ENCODE results near the gene RNF187. TPM values are rescaled to one million over a fixed set of nuclear protein-coding genes. Genes with fewer than 3 reads are reported as not detected.

Gene RNF187
- total and polyA plus RNA-seq, 2 of the 4 experiments (the other 2 are of a cell fraction), result 14.0 to 55.4 TPM

GRCh38 chr1:228478912-228479711, 8.1 kb upstream of the RNF187 start:
- H4K20me1 ChIP-seq (ENCODE audit: insufficient read depth, low read length), result no peaks in the 10 kb centered on the region
- intact Hi-C loops (cut with micrococcal nuclease) (no loop called here), dilution Hi-C loops (cut with HindIII; ENCODE audit: low sequenced_read_pairs, unreplicated experiment) (no loop called here), in situ Hi-C loops (cut with MboI; ENCODE audit: low sequenced_read_pairs) (no loop called here)
- no peak overlapping the region for H2BK20ac ChIP-seq (ENCODE audit: low read depth, low read length)
- H3K9me3 ChIP-seq (ENCODE audit: control insufficient read depth, insufficient read depth, low read length), result no peaks in the 10 kb centered on the region
- no peak overlapping the region for H2AFZ ChIP-seq (replicated peaks; ENCODE audit: low read length, poor library complexity)
- H3K56ac ChIP-seq (ENCODE audit: extremely low read depth, insufficient read depth, low read length), result no peak overlapping the region
- H3K23ac ChIP-seq (ENCODE audit: low read depth, low read length), result no peak overlapping the region
- no peak overlapping the region for H3K4ac ChIP-seq (ENCODE audit: low read depth, low read length)
- no peak overlapping the region for H4K5ac ChIP-seq (ENCODE audit: low read depth, low read length)
- no peak overlapping the region for H4K8ac ChIP-seq (ENCODE audit: low read depth in 2 of 2, low read length in 2 of 2)
- no peak for ATAC-seq (ENCODE audit: low read depth)
- no peak overlapping the region for H3K18ac ChIP-seq (ENCODE audit: low read depth, low read length)
- CTCF ChIA-PET, result interaction anchor here (1.5 kb wide), 1 partner anchor 14 kb away, joined by 3 read pairs; no protein-coding TSS in a partner anchor
- no peak overlapping the region for H2AK5ac ChIP-seq (ENCODE audit: low read depth, low read length)
- H3K4me2 ChIP-seq (ENCODE audit: low read depth, low read length), result no peak overlapping the region
- H4K91ac ChIP-seq (ENCODE audit: insufficient read depth, low read depth, low read length), result no peak overlapping the region
- no peaks in the 10 kb centered on the region for H3K36me3 ChIP-seq (ENCODE audit: control insufficient read depth, insufficient read depth, low read length)
- H3K4me3 ChIP-seq (ENCODE audit: insufficient read depth, low read depth, low read length), result no peak overlapping the region
- no peak overlapping the region for H2BK15ac ChIP-seq (ENCODE audit: low read depth, low read length)
- no TSS peak for BruUV-seq (replicated peaks)
- no peak for DNase-seq
- WGBS, 2 experiments (ENCODE audit: extremely low coverage in 2 of 2, insufficient read length in 1 of 2), result no CpG with 5 or more reads among the region's 10 CpGs
- H3K9ac ChIP-seq (ENCODE audit: low read depth, low read length), result no peak overlapping the region
- no peaks in the 10 kb centered on the region for H3K4me1 ChIP-seq (ENCODE audit: control insufficient read depth, insufficient read depth, low read length)
- POLR2A ChIA-PET (ENCODE audit: unreplicated experiment), result no interaction called here
- no peaks in the 10 kb centered on the region for H3K79me1 ChIP-seq (ENCODE audit: low read depth in 1 of 2, low read length in 2 of 2)
- H3K9me1 ChIP-seq (ENCODE audit: insufficient read depth, low read length), result no peaks in the 10 kb centered on the region
- H2BK120ac ChIP-seq (ENCODE audit: low read depth, low read length), result no peak overlapping the region
- no peak for TF ChIP-seq MAZ (IDR thresholded peaks at IDR 0.05; ENCODE audit: borderline replicate concordance, low read depth, low read length)
- no peak for TF ChIP-seq NFE2L2 (IDR thresholded peaks at IDR 0.05; ENCODE audit: low read depth, low read length)
- TF ChIP-seq MAFK (IDR thresholded peaks at IDR 0.05; ENCODE audit: low read depth, low read length), result no peak
- no peak for TF ChIP-seq ELK1 (IDR thresholded peaks at IDR 0.05; ENCODE audit: borderline replicate concordance, low read depth, low read length)
- no peak for TF ChIP-seq CTCF (conservative IDR thresholded peaks at IDR 0.05; ENCODE audit: low read depth, low read length)
- TF ChIP-seq BHLHE40 (IDR thresholded peaks at IDR 0.05; ENCODE audit: low read depth, low read length), result no peak
- no peak for TF ChIP-seq FOS (IDR thresholded peaks at IDR 0.05; ENCODE audit: low read depth, low read length)
- no peak overlapping the region for H3K14ac ChIP-seq (replicated peaks; ENCODE audit: low read depth, low read length)
- H2BK5ac ChIP-seq (ENCODE audit: low read depth, low read length, poor library complexity, severe bottlenecking), result no peak overlapping the region
- H3K27ac ChIP-seq (ENCODE audit: insufficient read depth, low read length), result no peak overlapping the region
- no peak overlapping the region for H2AK9ac ChIP-seq (replicated peaks; ENCODE audit: low read depth, low read length, poor library complexity)
- H3K27me3 ChIP-seq (ENCODE audit: control insufficient read depth, insufficient read depth, low read length), result peaks cover 35% of the 10 kb centered on the region
